OCI-LY3 (cell line): Measurements from ENCODE around the gene CD300LF.
A peak's percentile ranks its signal among the peaks of the same experiment; 100 is the strongest.

Experiments used
- H2AFZ ChIP-seq: fragments of 200-600, 300-600 bp; shearing (Covaris generic); 2 replicates; pipeline ENCODE4 v1.6.0; 2014; ENCODE audit warnings: antibody characterized with exemption, low read depth, low read length
- H3K27ac ChIP-seq: fragments of 200-600, 300-600 bp; sonication (generic); 2 replicates; pipeline ENCODE4 v1.5.1; 2014; ENCODE audit warnings: mild to moderate bottlenecking, low read length, moderate library complexity, mixed read lengths
- H3K27me3 ChIP-seq: fragments of 200-600, 300-600 bp; sonication (generic); 2 replicates; pipeline ENCODE4 v1.6.1; 2014; ENCODE audit warnings: low read depth, low read length, mixed read lengths
- H3K36me3 ChIP-seq: fragments of 200-600, 300-600 bp; sonication (generic); replicated peaks from 2 replicates; pipeline ENCODE3; 2014; ENCODE audit warnings: low read depth, low read length, mixed read lengths
- H3K4me1 ChIP-seq: fragments of 300-600, 200-600 bp; sonication (generic); 2 replicates; pipeline ENCODE4 v1.6.1; 2014; ENCODE audit warnings: low read length, mixed read lengths
- H3K4me2 ChIP-seq: fragments of 200-600, 300-600 bp; sonication (generic); 2 replicates; pipeline ENCODE4 v1.6.1; 2014; ENCODE audit warnings: low read length, mixed read lengths
- H3K4me3 ChIP-seq: fragments of 300-600, 200-600 bp; sonication (generic); 2 replicates; pipeline ENCODE4 v1.5.1; 2014; ENCODE audit warnings: antibody characterized with exemption, mild to moderate bottlenecking, low read length, moderate library complexity
- H3K79me2 ChIP-seq: fragments of 300-600, 200-600 bp; shearing (Covaris generic); 2 replicates; pipeline ENCODE4 v1.6.1; 2014; ENCODE audit warnings: mild to moderate bottlenecking, low read length, mixed read lengths
- H3K9ac ChIP-seq: fragments of 300-600, 200-600 bp; shearing (Covaris generic); 2 replicates; pipeline ENCODE4 v1.6.0; 2014; ENCODE audit warnings: mild to moderate bottlenecking, low read length, moderate library complexity
- H3K9me3 ChIP-seq: fragments of 200-600, 300-600 bp; shearing (Covaris generic); 2 replicates; pipeline ENCODE4 v1.6.1; 2014; ENCODE audit warnings: low read length, mixed read lengths; ENCODE audit not compliant: insufficient read depth
- H4K20me1 ChIP-seq: fragments of 200-600, 300-600 bp; sonication (generic); 2 replicates; pipeline ENCODE4 v1.6.1; 2016; ENCODE audit warnings: low read length, mixed read lengths; ENCODE audit not compliant: insufficient read depth
- EZH2phosphoT487 ChIP-seq: fragments of 200-600 bp; shearing (Covaris generic); IDR thresholded peaks from 2 replicates; pipeline ENCODE4 v1.6.1; 2018; ENCODE audit warnings: antibody characterized with exemption, mixed run types, low read depth
- TF ChIP-seq, protein P1 (sequence below): fragments of 200-600, 300-600 bp; sonication (generic); IDR thresholded peaks from 2 replicates; pipeline ENCODE4 v1.5.1; 2014; ENCODE audit warnings: antibody characterized with exemption, low read length, low read depth

Gene CD300LF

DNA sequence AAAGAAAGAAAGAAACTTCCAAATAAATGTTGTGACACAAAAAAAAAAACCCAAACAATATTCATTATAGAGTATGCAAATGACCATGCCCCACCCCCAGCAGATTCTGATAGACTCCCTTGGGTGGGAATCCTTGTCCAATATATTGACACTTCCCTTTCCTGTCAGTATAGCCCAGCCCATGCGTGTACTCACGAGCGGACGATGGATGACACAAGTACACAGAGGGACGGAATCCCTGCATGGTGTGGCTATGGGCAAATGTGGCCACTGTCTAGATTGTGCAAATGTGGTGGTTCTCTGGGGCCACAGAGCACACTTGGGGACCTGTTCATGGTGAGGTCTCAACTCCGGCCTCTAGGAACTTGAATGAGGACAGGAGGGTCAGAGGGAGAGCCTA is 27.4 kb upstream of the CD300LF start:
- H3K36me3 ChIP-seq: no peaks in the 10 kb centered on the region
- no peaks in the 10 kb centered on the region for H4K20me1 ChIP-seq
- no peak overlapping the region for H3K9ac ChIP-seq
- no peaks in the 10 kb centered on the region for H3K79me2 ChIP-seq
- H3K4me1 ChIP-seq: no peaks in the 10 kb centered on the region
- no peak overlapping the region for H3K4me2 ChIP-seq
- H3K9me3 ChIP-seq: no peaks in the 10 kb centered on the region
- H3K27ac ChIP-seq: no peak overlapping the region
- TF ChIP-seq, protein P1, sequence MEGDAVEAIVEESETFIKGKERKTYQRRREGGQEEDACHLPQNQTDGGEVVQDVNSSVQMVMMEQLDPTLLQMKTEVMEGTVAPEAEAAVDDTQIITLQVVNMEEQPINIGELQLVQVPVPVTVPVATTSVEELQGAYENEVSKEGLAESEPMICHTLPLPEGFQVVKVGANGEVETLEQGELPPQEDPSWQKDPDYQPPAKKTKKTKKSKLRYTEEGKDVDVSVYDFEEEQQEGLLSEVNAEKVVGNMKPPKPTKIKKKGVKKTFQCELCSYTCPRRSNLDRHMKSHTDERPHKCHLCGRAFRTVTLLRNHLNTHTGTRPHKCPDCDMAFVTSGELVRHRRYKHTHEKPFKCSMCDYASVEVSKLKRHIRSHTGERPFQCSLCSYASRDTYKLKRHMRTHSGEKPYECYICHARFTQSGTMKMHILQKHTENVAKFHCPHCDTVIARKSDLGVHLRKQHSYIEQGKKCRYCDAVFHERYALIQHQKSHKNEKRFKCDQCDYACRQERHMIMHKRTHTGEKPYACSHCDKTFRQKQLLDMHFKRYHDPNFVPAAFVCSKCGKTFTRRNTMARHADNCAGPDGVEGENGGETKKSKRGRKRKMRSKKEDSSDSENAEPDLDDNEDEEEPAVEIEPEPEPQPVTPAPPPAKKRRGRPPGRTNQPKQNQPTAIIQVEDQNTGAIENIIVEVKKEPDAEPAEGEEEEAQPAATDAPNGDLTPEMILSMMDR: no peak
- TF ChIP-seq EZH2phosphoT487: no peak
- H3K4me3 ChIP-seq: no peak overlapping the region
- H3K27me3 ChIP-seq: peaks cover 25% of the 10 kb centered on the region
- no peak overlapping the region for H2AFZ ChIP-seq

DNA sequence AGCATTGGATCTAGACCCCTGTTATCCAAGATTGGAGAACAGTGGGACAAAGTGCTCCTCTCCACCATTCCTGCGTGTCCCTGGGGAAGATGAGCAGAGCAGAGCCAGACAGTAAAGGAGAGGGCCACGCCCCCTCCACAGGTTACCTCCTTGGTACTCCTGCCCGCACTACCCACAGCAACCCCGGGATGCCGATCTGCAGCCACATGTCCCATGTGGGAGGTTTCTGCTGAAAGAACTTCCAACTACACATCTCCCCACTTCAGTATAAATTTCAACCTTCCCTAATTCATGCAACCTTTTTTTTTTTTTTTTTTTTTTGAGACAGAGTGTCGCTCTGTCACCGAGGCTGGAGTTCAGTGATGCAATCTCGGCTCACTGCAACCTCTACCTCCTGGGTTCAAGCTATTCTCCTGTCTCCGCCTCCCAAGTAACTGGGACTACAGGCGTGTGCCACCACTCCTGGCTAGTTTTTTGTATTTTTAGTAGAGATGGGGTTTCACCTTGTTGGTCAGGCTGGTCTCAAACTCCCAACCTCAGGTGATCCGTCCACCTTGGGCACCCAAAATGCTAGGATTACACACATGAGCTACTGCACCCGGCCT is 26.6 kb upstream of the CD300LF start:
- Histone ChIP-seq H2AFZ (no peak overlapping the region), H3K4me3 (no peak overlapping the region), H3K79me2 (no peaks in the 10 kb centered on the region), H3K9ac (no peak overlapping the region), H3K27me3 (peaks cover 25% of the 10 kb centered on the region), H3K27ac (no peak overlapping the region), H3K4me2 (no peak overlapping the region), H3K9me3 (no peaks in the 10 kb centered on the region), H3K36me3 (no peaks in the 10 kb centered on the region), H4K20me1 (no peaks in the 10 kb centered on the region), H3K4me1 (no peaks in the 10 kb centered on the region)
- TF ChIP-seq, protein P1: no peak
- no peak for TF ChIP-seq EZH2phosphoT487

DNA sequence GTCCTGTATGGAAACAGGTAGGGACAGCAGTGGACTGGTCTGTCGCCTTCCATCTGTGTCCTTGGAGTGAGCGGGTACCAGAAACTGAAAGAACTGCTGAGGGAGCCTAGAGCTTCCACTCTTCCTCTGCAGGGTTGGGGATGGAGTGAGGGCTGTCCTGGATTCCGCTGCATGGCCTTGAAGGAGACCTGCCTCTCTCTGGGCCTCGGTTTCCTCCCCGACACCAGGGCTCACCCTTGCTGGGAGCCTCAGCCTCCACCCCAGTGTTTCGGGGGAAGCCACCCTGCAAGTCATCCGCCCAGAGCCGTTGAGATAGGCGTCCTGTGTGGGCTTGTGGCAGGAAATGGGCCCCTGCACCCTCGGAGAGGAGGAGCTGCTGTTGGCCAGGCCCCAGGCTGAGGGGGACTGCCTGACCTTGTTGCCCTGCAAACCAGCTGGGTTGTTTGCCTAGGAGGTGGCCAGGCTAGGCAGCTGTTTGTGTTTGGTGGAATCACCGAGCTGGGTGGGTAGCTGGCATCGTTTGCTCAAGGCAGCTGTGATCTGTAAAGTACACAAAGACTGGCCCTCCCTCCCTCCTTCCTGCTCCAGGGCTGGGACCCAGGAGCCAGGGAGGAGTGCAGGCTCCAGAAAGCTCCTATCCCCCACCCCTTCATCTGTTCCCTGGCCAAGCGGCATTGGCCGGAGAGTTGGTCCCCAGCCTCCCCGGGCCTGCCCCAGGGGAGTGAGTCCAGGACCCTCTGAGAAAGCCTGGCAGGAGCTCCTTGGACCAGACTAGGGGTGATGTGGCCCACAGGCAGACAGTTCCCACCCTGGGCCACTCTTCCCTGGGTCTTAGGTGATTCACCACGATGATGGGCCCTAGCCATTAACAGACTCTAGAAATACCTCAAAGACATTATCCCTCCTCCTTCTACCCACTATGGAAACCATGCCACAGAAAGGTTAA is 25.6 kb upstream of the CD300LF start:
- Histone ChIP-seq H3K4me3 (0 out of 2 replicates have a peak overlapping the region, but pooled peaks have one; percentile 16), H3K9me3 (no peaks in the 10 kb centered on the region), H3K4me2 (peak overlapping the region; percentile 38), H2AFZ (0 out of 2 replicates have a peak overlapping the region, but pooled peaks have one; percentile 39), H4K20me1 (no peaks in the 10 kb centered on the region), H3K9ac (no peak overlapping the region), H3K27ac (no peak overlapping the region), H3K4me1 (no peaks in the 10 kb centered on the region), H3K27me3 (peaks cover 18% of the 10 kb centered on the region), H3K79me2 (no peaks in the 10 kb centered on the region), H3K36me3 (no peaks in the 10 kb centered on the region)
- TF ChIP-seq EZH2phosphoT487: no peak
- TF ChIP-seq, protein P1: no peak
